ENCODE results near the gene PSTPIP1. TPM values are rescaled to one million over a fixed set of nuclear protein-coding genes. Genes with fewer than 3 reads are reported as not detected.

Gene PSTPIP1
- total RNA-seq, 1 donor from 2014 or later = not detected

DNA sequence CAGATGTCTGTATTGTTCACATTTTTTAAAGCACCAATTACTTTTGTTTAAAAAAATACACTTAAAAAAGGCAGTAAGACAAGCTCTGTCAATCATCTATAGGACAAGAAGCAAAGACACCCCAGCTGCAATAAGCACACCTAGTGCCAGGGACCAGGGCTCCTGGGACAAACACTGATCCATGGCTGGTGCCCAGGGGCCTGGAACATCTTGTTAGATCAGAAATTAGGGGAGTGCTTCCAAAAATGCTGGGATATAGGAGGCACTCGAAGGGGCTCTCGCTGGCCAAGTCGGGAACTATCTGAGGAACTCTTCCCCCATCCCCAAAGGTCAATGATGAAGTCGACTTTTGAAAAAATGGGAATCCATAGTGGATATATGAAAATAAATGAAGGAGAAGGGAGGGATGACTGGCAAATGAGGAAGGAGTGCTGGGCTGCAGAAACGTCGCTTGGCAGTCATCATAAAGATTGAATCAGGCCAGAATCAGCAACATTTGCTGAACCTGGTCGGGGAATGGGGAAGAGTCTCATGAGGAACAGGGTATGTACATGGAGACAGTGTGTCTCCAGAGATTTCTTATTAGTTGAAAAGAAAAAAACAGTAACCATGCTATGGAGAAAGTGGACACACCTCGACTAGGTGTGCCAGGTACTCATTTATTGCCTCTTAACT is 47.5 kb downstream of the PSTPIP1 start:
- Mint-ChIP-seq H3K27me3 (ENCODE audit: low read depth, unreplicated experiment) (no peaks in the 10 kb centered on the region), H3K27ac (ENCODE audit: unreplicated experiment) (no peak overlapping the region), H3K9me3 (ENCODE audit: unreplicated experiment) (no peaks in the 10 kb centered on the region), H3K4me1 (ENCODE audit: low read depth, unreplicated experiment) (peaks cover 4% of the 10 kb centered on the region), H3K36me3 (ENCODE audit: low read depth, unreplicated experiment) (peaks cover 45% of the 10 kb centered on the region), H3K4me3 (ENCODE audit: unreplicated experiment) (no peak overlapping the region)
- Histone ChIP-seq H4K20me1 (ENCODE audit: insufficient read depth, low read length) (peaks cover 9% of the 10 kb centered on the region), H3K27ac (ENCODE audit: low read depth, low read length) (no peak overlapping the region), H3K4me3 (ENCODE audit: insufficient read depth, low read depth, low read length) (no peak overlapping the region), H3K27me3 (ENCODE audit: insufficient read depth, low read length) (no peaks in the 10 kb centered on the region), H3K4me2 (ENCODE audit: low read length) (no peak overlapping the region), H3K4me1 (ENCODE audit: insufficient read depth, low read length) (no peaks in the 10 kb centered on the region), H3K36me3 (ENCODE audit: insufficient read depth, low read length) (peaks cover 23% of the 10 kb centered on the region), H3K9me3 (ENCODE audit: insufficient read depth, low read depth, low read length) (no peaks in the 10 kb centered on the region), H3K79me2 (ENCODE audit: insufficient read depth, low read length) (no peaks in the 10 kb centered on the region), H3K9ac (ENCODE audit: low read length) (no peak overlapping the region), H2AFZ (ENCODE audit: low read depth, low read length) (no peak overlapping the region)
- no peak for TF ChIP-seq EZH2 (IDR thresholded peaks at IDR 0.05; ENCODE audit: insufficient read depth, low read length)
- TF ChIP-seq, protein P1, sequence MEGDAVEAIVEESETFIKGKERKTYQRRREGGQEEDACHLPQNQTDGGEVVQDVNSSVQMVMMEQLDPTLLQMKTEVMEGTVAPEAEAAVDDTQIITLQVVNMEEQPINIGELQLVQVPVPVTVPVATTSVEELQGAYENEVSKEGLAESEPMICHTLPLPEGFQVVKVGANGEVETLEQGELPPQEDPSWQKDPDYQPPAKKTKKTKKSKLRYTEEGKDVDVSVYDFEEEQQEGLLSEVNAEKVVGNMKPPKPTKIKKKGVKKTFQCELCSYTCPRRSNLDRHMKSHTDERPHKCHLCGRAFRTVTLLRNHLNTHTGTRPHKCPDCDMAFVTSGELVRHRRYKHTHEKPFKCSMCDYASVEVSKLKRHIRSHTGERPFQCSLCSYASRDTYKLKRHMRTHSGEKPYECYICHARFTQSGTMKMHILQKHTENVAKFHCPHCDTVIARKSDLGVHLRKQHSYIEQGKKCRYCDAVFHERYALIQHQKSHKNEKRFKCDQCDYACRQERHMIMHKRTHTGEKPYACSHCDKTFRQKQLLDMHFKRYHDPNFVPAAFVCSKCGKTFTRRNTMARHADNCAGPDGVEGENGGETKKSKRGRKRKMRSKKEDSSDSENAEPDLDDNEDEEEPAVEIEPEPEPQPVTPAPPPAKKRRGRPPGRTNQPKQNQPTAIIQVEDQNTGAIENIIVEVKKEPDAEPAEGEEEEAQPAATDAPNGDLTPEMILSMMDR (IDR thresholded peaks at IDR 0.05; ENCODE audit: insufficient read depth, low read depth, low read length) = no peak
- FAIRE-seq (no peak), DNase-seq (ENCODE audit: low read depth) (no peak)

DNA sequence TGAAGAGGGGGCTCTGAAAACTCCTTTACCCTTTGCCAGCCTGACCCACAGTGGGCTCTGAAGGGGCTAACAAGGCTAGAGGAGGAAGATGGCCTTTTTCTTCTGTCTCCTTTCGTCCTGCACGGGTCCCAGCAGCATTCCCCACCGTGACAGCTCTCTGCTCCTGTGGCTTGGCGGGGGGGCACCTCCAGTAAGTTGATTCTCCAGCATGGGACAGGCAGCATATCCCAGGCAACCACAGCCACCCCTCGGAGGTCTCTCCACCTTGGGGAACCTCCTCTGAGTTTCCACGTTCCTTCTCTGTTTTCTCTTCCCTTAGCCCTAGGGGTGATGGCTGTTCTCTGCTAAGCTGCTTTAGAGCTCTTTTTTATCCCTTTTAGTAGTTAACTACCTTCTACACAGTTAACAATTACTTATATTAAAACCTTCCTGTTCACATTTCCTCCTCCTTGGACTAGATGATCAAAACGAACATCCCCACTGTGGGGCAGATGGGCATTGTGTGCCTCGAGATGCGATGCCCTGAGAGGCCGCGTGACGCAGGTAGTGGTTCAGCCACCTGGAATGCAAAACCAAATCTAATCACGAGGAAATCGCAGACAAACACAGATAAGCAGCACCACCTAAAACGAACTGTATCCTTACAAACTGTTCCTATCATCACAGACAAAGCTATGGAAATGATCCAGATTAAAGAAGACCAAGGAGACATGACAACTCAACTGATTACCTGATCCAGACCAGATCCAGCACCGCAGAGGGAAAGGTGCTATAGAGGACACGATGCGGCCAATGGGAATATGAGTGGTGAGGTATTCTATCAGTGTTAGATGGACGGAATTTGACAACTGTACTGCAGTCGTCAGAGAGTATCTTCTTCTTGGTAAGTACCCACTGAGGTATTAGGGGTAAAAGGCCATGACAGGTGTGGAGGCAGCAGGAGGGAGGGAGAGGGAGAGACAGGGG is 48.3 kb downstream of the PSTPIP1 start:
- no peak overlapping the region for H3K4me3 ChIP-seq (ENCODE audit: insufficient read depth, low read depth, low read length)
- H2AFZ ChIP-seq (ENCODE audit: low read depth, low read length) = no peak overlapping the region
- H3K4me1 Mint-ChIP-seq (ENCODE audit: low read depth, unreplicated experiment) = peaks cover 4% of the 10 kb centered on the region
- H3K9me3 Mint-ChIP-seq (ENCODE audit: unreplicated experiment) = no peaks in the 10 kb centered on the region
- no peaks in the 10 kb centered on the region for H3K9me3 ChIP-seq (ENCODE audit: insufficient read depth, low read depth, low read length)
- H3K4me3 Mint-ChIP-seq (ENCODE audit: unreplicated experiment) = no peak overlapping the region
- no peaks in the 10 kb centered on the region for H3K27me3 Mint-ChIP-seq (ENCODE audit: low read depth, unreplicated experiment)
- H3K36me3 Mint-ChIP-seq (ENCODE audit: low read depth, unreplicated experiment) = peaks cover 45% of the 10 kb centered on the region
- no peak for TF ChIP-seq EZH2 (IDR thresholded peaks at IDR 0.05; ENCODE audit: insufficient read depth, low read length)
- TF ChIP-seq, protein P1 (IDR thresholded peaks at IDR 0.05; ENCODE audit: insufficient read depth, low read depth, low read length) = no peak
- DNase-seq (ENCODE audit: low read depth) = no peak
- H3K27ac ChIP-seq (ENCODE audit: low read depth, low read length) = no peak overlapping the region
- H3K27ac Mint-ChIP-seq (ENCODE audit: unreplicated experiment) = no peak overlapping the region
- no peak for FAIRE-seq
- no peaks in the 10 kb centered on the region for H3K79me2 ChIP-seq (ENCODE audit: insufficient read depth, low read length)
- peaks cover 11% of the 10 kb centered on the region for H4K20me1 ChIP-seq (ENCODE audit: insufficient read depth, low read length)
- H3K27me3 ChIP-seq (ENCODE audit: insufficient read depth, low read length) = no peaks in the 10 kb centered on the region
- H3K4me2 ChIP-seq (ENCODE audit: low read length) = no peak overlapping the region
- no peaks in the 10 kb centered on the region for H3K4me1 ChIP-seq (ENCODE audit: insufficient read depth, low read length)
- H3K9ac ChIP-seq (ENCODE audit: low read length) = no peak overlapping the region
- H3K36me3 ChIP-seq (ENCODE audit: insufficient read depth, low read length) = peaks cover 23% of the 10 kb centered on the region
